Skin epidermis (tissue), 12 donors: Measurements from ENCODE around the gene CD86.

ENCODE experiments used
- H3K27ac ChIP-seq, 21 experiments: fragments of 200-600 bp; sonication (generic) in 11 of 21; one replicate each; pipeline ENCODE4 v1.5.0; 2020; ENCODE audit warnings: mild to moderate bottlenecking in 3 of 21, inconsistent platforms in 2 of 21, moderate library complexity in 2 of 21
- H3K4me3 ChIP-seq, 7 experiments: fragments of 200-600 bp; sonication (generic) in 2 of 7; one replicate each; pipeline ENCODE4 v1.5.0; 2020; ENCODE audit warnings: inconsistent platforms in 2 of 7, mild to moderate bottlenecking in 2 of 7, moderate library complexity in 1 of 7

CD86 gene

DNA sequence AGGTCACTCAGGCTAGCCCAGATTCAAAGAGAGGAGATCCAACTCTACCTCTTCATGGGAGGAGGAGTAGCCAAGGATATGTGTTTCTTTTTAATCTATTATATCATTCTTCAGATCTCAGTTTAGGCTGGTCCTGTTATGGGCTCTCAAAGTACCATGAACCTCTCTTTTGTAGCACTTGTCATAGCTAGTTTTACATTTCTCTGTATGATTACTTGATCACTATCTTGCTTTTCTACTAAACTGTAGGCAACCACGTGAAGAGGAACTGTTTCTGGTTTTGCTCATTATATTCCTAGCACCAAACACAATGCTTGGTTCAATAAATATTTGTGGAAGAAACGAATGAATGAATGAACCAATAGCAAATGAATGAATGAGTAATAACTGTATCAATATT lies 29.6 kb downstream of the CD86 start:
- no peak overlapping the region for H3K27ac ChIP-seq
- H3K4me3 ChIP-seq = no peak overlapping the region

GRCh38 chr3:122085673-122086072 lies 30.5 kb downstream of the CD86 start:
- Histone ChIP-seq H3K27ac (peak overlapping the region in 1 of 21 experiments; percentile 0), H3K4me3 (no peak overlapping the region)

- Histone ChIP-seq H3K4me3 (no peak overlapping the region), H3K27ac (peak overlapping the region in 1 of 21 experiments; percentile 6)
Observed at GRCh38 chr3:122088531-122088930, 33.4 kb downstream of the CD86 start.

DNA sequence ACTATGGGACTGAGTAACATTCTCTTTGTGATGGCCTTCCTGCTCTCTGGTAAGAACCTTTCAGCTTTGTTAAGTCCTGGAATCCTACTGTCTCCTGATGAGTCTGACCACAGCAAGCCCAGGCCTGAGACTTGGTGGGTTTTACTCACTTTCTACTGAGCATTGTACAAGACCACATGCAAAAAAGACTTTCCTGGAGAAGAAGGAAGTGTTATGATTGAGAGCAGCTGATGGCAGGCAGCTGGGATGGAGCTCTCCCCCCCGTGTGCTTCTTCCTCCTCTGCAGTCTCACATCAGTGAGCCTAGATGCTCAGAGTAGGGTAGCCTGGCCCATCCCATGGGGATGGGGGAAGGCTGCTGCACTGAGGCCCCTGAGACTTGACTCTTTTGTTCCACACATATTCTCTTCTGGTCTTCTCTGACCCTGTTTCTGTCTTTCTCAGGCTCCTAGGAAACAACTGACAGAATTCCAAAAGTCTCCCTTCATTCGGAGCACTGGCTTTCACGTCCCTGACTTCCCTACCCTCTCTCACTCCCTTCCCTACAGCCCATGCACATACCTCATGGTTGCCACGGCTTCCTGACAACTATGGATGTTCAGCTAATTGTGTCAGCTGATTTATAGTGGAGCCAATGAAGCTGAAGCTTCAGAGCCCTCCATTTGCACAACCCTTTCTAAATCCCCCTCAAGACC lies 36.6 kb downstream of the CD86 start:
- peak overlapping the region in 4 of 21 experiments; percentile 0 to 70 (median 12) for H3K27ac ChIP-seq

GRCh38 chr3:122092460-122093165 lies 37.5 kb downstream of the CD86 start:
- Histone ChIP-seq H3K4me3 (no peak overlapping the region), H3K27ac (peak overlapping the region in 2 of 21 experiments; percentile 22 to 33)

More for the DNA sequence above, 36.6 kb downstream of the CD86 start:
- no peak overlapping the region for H3K4me3 ChIP-seq

- Histone ChIP-seq H3K4me3 (no peak overlapping the region), H3K27ac (no peak overlapping the region)
Observed at GRCh38 chr3:122094125-122094524, 39.0 kb downstream of the CD86 start.

- Histone ChIP-seq H3K27ac (no peak overlapping the region), H3K4me3 (no peak overlapping the region)
Observed at GRCh38 chr3:122094693-122095092, 39.5 kb downstream of the CD86 start.

- H3K27ac ChIP-seq = no peak overlapping the region
- H3K4me3 ChIP-seq = no peak overlapping the region
Observed at GRCh38 chr3:122097141-122097540, 42.0 kb downstream of the CD86 start.

GRCh38 chr3:122098611-122099010 lies 43.4 kb downstream of the CD86 start:
- H3K27ac ChIP-seq = no peak overlapping the region
- H3K4me3 ChIP-seq = no peak overlapping the region

DNA sequence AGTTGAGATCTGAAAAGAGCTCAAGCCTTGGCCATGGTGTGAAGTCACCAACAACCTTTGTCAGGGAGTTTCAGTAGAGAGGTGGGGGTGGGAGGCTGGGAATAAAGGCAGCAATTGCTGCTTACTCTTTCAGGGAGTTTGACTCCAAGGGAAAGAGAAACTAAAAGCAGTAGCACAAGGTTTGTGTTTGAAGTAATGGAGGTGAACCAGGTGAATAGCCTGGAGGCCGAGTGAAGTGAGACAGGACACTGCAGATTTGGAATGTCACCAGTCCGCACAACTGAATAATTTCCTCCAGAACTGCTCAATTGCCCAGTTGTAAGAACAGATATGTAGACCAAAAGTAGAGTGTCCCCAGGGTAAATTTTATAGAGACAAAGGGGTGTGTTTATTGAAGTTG lies 44.1 kb downstream of the CD86 start:
- no peak overlapping the region for H3K27ac ChIP-seq
- no peak overlapping the region for H3K4me3 ChIP-seq

DNA sequence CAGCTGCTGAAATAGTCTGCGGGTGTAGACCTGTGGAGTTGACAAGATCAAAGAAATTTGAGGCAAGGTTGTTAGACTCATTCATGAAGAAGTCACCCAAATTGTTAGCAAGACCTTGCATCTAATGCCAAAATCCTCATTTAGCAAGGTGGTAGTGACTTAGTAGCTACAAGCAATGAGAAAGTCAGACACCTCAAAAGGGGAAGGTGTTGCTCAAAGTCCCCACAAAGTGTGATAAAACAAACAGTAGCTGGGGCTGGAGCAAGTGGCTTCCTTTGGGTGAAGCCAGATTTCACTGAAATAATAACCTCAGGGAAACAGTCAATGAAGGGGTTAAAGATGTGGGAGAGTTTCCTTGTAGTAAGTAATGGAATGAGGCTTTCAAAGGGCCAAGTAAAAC lies 44.9 kb downstream of the CD86 start:
- Histone ChIP-seq H3K27ac (no peak overlapping the region), H3K4me3 (no peak overlapping the region)

GRCh38 chr3:122100591-122101463 lies 45.7 kb downstream of the CD86 start:
- H3K27ac ChIP-seq = no peak overlapping the region

GRCh38 chr3:122101646-122102045 lies 46.5 kb downstream of the CD86 start:
- H3K27ac ChIP-seq = no peak overlapping the region
- no peak overlapping the region for H3K4me3 ChIP-seq

More at GRCh38 chr3:122100591-122101463, 45.7 kb downstream of the CD86 start:
- H3K4me3 ChIP-seq = no peak overlapping the region

DNA sequence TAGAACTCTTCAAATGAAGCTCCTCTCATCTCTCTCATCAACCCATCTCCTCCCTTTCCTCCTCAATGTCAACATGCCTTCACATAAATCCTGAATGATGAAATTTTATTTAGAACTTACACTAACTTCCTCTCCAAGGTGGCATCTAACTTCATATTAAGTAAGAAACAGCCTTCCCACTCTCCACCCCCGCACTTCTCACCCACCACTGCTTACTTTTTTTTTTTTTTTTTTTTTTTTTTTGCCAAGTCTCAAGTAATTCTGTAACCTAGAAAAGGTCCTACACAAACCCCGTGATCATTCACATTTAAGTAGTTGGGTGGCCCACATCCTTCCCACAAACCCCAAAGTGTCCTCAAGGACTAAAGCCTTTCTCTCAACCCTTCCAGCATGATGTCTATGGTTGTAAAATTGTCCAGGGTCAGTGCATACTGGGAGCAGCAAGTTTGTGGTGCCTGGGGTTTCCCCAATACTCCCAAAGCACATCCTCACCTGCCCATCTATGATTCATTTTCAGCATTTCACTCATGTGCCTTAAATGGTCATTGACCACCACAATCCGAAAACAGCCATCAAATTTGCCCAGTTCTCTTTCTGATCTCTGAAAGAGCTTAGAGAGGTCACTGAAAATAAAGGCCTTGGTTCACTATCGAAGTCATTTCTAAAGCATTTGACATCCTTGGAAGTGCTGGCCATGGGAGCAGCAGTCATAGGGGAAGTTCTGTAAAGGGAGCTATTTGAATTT lies 47.2 kb downstream of the CD86 start:
- no peak overlapping the region for H3K4me3 ChIP-seq
- no peak overlapping the region for H3K27ac ChIP-seq

- Histone ChIP-seq H3K27ac (no peak overlapping the region), H3K4me3 (no peak overlapping the region)
Observed at GRCh38 chr3:122103821-122104514, 48.8 kb downstream of the CD86 start.

GRCh38 chr3:122104515-122105194 lies 49.5 kb downstream of the CD86 start:
- no peak overlapping the region for H3K4me3 ChIP-seq
- no peak overlapping the region for H3K27ac ChIP-seq

- no peak overlapping the region for H3K4me3 ChIP-seq
- H3K27ac ChIP-seq = no peak overlapping the region
Observed at GRCh38 chr3:122105626-122106025, 50.5 kb downstream of the CD86 start.

DNA sequence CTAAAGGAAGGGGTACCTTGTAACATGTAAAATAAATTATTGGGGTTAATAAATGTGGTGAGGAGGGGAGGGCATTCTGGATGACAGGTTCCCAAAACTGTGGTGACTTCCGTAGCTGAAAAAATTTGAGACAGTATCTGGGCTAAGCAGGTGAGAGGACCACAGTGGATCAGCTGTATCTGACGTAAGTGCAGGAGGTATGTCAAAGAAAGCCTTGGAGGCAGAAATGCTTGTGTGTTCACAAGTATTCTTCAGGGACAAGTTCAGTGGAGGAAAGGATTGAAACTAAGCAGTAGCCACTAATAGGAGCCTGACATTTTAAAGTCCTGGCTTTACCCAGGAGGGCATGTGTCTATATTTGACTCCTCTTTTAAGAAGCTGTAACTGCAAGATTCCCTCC lies 52.0 kb downstream of the CD86 start:
- Histone ChIP-seq H3K4me3 (no peak overlapping the region), H3K27ac (no peak overlapping the region)

- no peak overlapping the region for H3K27ac ChIP-seq
- H3K4me3 ChIP-seq = no peak overlapping the region
Observed at GRCh38 chr3:122111974-122112373, 56.8 kb downstream of the CD86 start.
